SH-SY5Y (cell line): Measurements from ENCODE around the gene CACNB3.

Experiments
- GATA2 ChIP-seq: IDR thresholded peaks from 2 replicates; pipeline ENCODE4 v1.6.1; 2011; ENCODE audit warnings: mild to moderate bottlenecking, low read depth, low read length
- GATA3 ChIP-seq: IDR thresholded peaks from 2 replicates; pipeline ENCODE4 v1.6.1; 2011; ENCODE audit warnings: low read depth, mild to moderate bottlenecking, low read length, moderate library complexity

DNA sequence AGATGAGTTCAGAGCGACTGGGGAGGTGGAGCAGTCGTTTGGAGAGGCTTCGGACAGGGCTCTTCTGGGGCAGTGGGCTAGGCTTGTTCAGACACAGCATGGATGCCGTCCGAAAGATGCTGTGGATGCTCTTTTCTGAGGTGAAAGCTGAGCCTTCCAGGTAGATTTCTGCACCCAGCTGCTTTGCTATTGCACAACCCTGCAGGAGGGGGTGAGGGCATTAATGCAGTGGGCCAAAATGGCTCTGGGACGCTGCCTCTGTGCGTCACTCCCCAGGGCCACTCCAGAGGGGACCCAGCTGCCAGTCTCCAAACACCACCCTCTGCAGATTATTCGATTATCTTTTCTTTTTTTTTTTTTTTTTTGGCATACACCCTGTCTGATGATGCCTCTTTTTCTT is 39.7 kb downstream of the CACNB3 start:
- TF ChIP-seq GATA2 (no peak), GATA3 (no peak)
